ENCODE data around the gene KRTAP5-2. TPM values are rescaled to one million over a fixed set of nuclear protein-coding genes. Genes with fewer than 3 reads are reported as not detected.

Gene KRTAP5-2
- total RNA-seq, 1 experiment from 2014 or later = not detected

GRCh38 chr11:1553808-1554594 lies 44.1 kb downstream of the KRTAP5-2 start:
- Histone ChIP-seq H3K9ac (ENCODE audit: extremely low read depth, insufficient read length, low read length) (no peak overlapping the region), H2BK5ac (ENCODE audit: insufficient read length, low read length) (no peak overlapping the region), H3K4me1 (ENCODE audit: insufficient read depth, low read length) (peaks cover 2% of the 10 kb centered on the region; the same call in 1 of the 2 replicates), H3T11ph (ENCODE audit: low read length) (no peak overlapping the region), H2BK15ac (ENCODE audit: low read depth, low read length) (no peak overlapping the region), H3K9me3 (ENCODE audit: control insufficient read depth, low read depth, low read length) (no peaks in the 10 kb centered on the region), H4K8ac (replicated peaks; ENCODE audit: insufficient read length, low read depth, low read length) (no peak overlapping the region), H3K79me1 (ENCODE audit: insufficient read depth, low read depth, low read length, poor library complexity, severe bottlenecking) (no peaks in the 10 kb centered on the region), H3K4ac (ENCODE audit: low read depth, low read length) (no peak overlapping the region), H3K27ac (ENCODE audit: insufficient read length, low read depth, low read length) (no peak overlapping the region), H4K20me1 (ENCODE audit: control insufficient read depth, insufficient read depth, insufficient read length) (no peaks in the 10 kb centered on the region), H3K27me3 (ENCODE audit: insufficient read depth, low read length) (peaks cover 8% of the 10 kb centered on the region; the same call in 1 of the 2 replicates), H3K4me2 (ENCODE audit: insufficient read depth, insufficient read length, low read length) (no peak overlapping the region), H2BK12ac (ENCODE audit: insufficient read length, low read depth, low read length) (no peak overlapping the region), H3K23ac (ENCODE audit: insufficient read length, low read depth, low read length) (no peak overlapping the region), H2BK120ac (ENCODE audit: low read depth, low read length, poor library complexity, severe bottlenecking) (no peak overlapping the region), H4K5ac (ENCODE audit: insufficient read length, low read depth, low read length) (no peak overlapping the region), H4K91ac (ENCODE audit: insufficient read length, low read depth, low read length) (no peak overlapping the region), H3K18ac (ENCODE audit: insufficient read length, low read depth, low read length) (no peak overlapping the region), H3K56ac (ENCODE audit: insufficient read length, low read depth, low read length) (no peak overlapping the region), H3K23me2 (ENCODE audit: insufficient read length, low read depth, low read length, poor library complexity, severe bottlenecking) (no peaks in the 10 kb centered on the region), H3K14ac (ENCODE audit: insufficient read depth, low read length) (no peak overlapping the region), H2AFZ (ENCODE audit: low read length) (no peak overlapping the region), H3K79me2 (ENCODE audit: insufficient read depth, low read length) (no peaks in the 10 kb centered on the region), H2AK5ac (ENCODE audit: insufficient read length, low read length) (no peak overlapping the region), H2BK20ac (ENCODE audit: low read depth, low read length, poor library complexity, severe bottlenecking) (no peak overlapping the region)
- peaks cover 23 to 43% of the 10 kb centered on the region in 2 experiments for H3K4me1 Mint-ChIP-seq
- peaks cover 0 to 1% (median 0%) of the 10 kb centered on the region in 3 experiments; a peak in 1 of 7 replicates for H3K36me3 Mint-ChIP-seq (ENCODE audit: insufficient read depth in 1 of 3, low read depth in 3 of 3)
- no CpG with 5 or more reads among the region's 20 CpGs for WGBS (ENCODE audit: extremely low coverage, insufficient read length, low lambda C conversion rate)
- no peak overlapping the region for H3K27ac Mint-ChIP-seq
- TF ChIP-seq CTCF (conservative IDR thresholded peaks at IDR 0.05) = peak; percentile 55
- peak; percentile 91 for DNase-seq
- H3K27me3 Mint-ChIP-seq (ENCODE audit: low read depth) = peaks cover 48% of the 10 kb centered on the region
- no peak overlapping the region; a peak in 1 of 5 replicates for H3K4me3 Mint-ChIP-seq
- no peaks in the 10 kb centered on the region for H3K9me3 Mint-ChIP-seq

All from H9 (cell line).